UCSD-AML1 (cell line): ENCODE measurements around the gene INO80D.
"Not testable (repeated sequence)": the region's sequence is repeated elsewhere in the genome, so short reads cannot be mapped to it uniquely, and the experiment has no call there.

Source experiments
- DNase-seq: peaks from one replicate; lab custom pipeline; 2025; ENCODE audit not compliant: unreplicated experiment; lab: John Stamatoyannopoulos, UW

The INO80D gene

GRCh38 chr2:206083602-206084438 is 2.2 kb downstream of the INO80D start:
- no peak for DNase-seq

- no peak for DNase-seq
Measured at GRCh38 chr2:206082298-206082843, 3.6 kb downstream of the INO80D start.

DNA sequence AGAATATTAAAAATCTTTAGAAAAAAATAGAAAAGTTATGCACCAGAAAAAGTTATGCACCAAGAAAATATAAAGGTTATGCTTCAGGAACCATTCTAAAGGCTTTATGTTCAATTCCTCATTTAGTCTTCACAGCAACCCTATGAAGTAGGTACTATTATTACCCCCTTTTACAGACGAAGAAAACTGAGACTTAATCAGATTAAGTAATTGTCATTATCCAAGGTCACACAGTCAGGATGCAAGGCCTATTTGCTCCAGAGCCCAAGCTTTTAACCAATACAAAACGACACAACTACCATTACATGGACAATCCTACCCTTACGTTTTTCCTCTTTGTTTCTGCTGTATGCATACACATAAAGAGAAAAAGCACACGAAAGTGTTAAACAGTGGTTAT is 5.0 kb downstream of the INO80D start:
- no peak for DNase-seq

DNA sequence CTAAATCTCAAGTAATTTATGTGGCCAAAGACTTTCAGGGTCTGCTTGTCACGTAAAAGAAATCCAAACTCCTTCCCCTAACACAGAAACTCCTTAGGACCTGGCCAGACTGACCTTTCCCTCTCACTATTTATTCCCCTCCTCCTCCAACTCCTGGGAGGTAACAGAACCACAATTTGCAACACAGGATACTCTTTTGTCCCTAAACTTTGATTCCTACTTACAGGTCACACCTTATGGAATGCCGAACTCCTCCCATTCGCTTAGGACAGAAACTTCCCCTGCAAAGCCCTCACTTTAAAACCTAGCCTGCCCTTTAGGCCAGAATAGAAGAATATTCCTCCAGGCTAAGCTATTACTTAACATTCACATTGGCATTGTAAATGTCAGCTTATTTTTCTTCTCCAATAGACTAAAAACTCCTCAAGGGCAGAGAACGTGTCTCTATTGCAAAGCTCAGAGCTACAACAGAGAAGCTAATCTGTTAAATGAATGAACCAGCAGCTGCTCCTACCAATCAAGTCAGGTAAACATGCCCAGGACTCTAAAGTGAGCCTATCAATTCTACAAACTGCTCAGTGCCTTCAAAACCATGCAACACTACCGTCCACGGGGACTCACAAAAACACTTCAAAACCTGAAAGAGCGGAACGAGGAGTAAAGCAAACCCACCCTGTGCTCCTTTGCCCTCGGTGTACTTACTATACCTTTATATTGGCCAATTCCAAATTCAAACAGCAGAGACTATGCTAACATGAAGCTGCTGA is 6.1 kb downstream of the INO80D start:
- no peak for DNase-seq

DNA sequence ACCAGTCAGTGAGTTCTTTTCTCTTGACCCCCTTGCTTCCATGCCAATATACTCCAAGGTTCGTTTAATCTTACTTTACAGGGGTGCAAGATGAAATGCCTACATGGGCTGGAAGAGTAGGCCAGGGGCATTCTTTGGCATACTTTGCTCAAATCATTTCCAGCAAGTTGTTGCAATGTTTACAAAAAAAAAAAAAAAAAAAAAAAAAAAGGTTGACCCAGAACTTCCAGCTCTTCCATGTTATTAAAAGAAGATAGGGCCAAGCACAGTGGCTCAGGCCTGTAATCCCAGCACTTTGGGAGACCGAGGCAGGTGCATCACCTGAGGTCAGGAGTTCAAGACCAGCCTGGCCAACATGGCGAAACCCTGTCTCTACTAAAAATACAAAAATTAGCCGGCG is 8.1 kb downstream of the INO80D start:
- not testable (repeated sequence) for DNase-seq

DNA sequence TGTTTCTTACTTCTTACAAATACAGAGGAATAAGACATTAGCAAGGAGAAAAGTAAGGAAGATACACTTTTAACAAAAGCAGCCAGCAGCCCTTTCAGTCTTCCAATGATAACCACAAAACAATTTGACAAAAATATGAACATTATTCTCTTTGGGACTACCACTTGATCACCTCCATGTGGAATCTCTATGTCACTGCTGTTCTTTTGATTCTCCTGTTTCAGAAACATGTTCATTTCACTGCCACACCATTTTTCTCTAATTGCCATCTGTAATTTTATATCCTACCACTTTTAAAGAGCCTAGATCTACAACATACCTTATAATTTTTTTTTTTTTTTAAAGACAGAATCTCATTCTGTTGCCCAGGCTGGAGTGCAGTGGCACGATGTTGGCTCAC is 10.9 kb downstream of the INO80D start:
- DNase-seq: no peak

DNA sequence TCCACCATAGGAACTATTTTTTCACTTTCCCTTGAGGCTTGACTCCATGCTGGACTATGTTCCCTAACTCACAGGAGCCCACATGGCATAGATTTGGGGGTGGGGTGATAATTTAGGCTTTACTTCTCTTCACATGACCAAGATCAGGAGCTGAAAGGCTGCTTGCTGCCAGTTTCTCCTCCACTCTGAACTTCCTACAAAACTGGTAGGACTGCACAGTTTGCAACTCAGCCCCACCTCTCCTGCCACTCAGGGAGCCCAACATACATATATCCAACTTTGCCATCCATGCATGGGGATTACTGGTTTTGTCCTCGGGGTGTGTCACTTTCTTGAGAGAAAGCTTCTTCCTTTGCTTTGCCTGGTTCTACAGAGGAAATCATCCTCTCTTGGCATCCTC is 14.2 kb downstream of the INO80D start:
- DNase-seq: no peak

- DNase-seq: no peak
Measured at GRCh38 chr2:206069417-206069816, 16.6 kb downstream of the INO80D start.

DNA sequence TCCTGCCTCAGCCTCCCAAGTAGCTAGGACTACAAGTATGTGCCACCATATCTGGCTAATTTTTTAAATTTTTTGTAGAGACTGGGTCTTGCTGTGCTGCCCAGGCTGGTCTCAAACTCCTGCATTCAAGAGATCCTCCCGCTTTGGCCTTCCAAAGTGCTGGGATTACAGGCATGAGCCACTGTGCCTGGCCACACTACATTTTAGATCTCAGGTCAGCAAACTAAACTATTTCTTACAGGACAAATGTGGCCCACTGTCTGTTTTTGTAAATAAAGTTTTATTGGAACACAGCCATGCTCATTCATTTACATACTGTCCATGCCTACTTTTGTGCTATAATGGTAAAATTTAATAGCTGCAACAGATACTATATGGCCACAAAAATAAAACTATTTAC is 17.8 kb downstream of the INO80D start:
- DNase-seq: no peak

- DNase-seq: no peak
Measured at GRCh38 chr2:206064077-206064476, 21.9 kb downstream of the INO80D start.

GRCh38 chr2:206063635-206064034 is 22.3 kb downstream of the INO80D start:
- no peak for DNase-seq

- no peak for DNase-seq
Measured at GRCh38 chr2:206062724-206063123, 23.2 kb downstream of the INO80D start.

DNA sequence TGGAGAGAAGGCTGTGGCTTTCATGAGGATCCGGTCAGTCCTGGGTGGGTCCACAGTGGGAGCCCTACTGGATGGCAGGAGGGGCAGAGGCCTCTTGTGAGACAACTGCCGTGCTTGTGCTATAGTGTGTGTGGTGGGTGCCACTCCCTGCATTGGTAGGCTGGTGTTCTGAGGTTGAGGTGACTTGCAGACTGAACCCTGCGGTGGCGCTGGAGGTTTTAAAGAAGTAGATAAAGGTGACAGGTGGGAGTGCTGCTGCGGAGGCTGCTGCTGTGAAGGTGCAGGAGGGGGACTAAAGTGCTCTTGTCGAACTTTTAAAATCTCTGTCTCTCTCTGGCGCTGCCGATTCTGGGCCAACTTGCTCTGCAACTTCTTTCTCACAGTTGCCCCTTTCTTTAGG is 29.7 kb downstream of the INO80D start:
- no peak for DNase-seq

DNA sequence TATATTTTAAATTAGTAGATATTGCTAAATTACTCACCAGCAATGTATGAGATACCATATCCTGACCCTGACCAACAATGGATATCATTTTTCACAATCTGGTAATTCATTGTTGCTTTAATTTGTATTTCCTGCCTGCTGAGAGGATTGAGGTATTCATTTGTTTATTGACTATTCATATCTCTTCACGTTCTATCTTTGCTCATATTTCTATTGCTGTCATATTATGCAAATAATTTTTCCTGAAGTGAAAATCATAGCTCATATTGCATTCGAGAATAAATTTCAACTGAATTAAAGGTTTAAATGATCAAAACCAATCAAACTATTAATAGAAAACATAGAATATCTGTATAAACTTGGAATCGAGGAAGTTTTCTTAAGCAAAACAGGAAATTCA is 31.0 kb downstream of the INO80D start:
- no peak for DNase-seq

- no peak for DNase-seq
Measured at GRCh38 chr2:206051912-206052311, 34.1 kb downstream of the INO80D start.

GRCh38 chr2:206049392-206049791 is 36.6 kb downstream of the INO80D start:
- no peak for DNase-seq

DNA sequence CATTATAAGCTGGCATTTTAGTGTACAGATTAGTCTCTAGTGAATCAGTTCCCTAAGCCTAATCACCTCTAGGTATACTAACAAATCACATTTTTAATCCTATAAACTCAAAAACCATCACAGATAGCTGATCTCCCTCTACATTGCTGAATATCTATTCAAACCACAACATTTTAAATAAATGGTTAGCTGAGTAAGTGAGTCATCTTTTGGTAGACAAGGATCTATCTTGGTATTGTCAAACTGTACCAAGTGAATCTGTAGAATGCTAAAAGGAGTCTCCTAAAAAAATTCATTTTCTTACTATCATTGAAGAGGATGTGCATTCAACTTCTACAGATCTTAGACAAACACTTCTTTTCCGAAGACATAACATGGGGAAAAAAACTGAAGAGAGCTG is 40.7 kb downstream of the INO80D start:
- DNase-seq: no peak

DNA sequence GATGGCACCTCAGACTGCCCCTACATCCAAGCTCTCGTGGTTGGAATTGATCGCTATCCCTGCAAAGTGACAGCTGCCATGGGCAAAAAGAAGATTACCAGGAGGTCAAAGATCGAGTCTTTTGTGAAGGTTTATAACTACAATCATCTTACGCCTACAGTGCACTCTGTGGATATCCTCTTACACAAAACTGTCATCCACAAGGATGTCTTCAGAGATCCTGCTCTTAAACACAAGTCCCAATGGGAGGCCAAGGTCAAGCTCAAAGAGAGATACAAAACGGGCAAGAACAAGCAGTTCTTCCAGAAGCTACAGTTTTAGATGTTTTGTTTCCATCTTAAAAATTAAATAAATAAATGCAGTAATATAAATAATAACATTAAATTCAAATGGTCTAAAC is 45.4 kb downstream of the INO80D start:
- DNase-seq: no peak

DNA sequence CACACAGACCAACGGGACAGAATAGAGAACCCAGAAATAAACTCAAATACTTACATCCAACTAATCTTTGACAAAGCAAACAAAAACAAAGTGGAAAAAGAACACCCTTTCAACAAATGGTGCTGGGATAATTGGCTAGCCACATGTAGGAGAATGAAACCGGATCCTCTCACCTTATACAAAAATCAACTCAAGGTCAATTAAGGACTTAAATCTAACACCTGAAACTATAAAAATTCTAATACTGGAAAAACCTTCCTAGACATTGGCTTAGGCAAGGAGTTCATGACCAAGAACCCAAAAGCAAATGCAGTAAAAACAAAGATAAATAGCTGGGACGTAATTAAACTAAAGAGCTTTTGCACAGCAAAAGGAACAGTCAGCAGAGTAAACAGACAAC is 50.6 kb downstream of the INO80D start:
- DNase-seq: not testable (repeated sequence)

GRCh38 chr2:206033452-206033851 is 52.5 kb downstream of the INO80D start:
- not testable (repeated sequence) for DNase-seq

DNA sequence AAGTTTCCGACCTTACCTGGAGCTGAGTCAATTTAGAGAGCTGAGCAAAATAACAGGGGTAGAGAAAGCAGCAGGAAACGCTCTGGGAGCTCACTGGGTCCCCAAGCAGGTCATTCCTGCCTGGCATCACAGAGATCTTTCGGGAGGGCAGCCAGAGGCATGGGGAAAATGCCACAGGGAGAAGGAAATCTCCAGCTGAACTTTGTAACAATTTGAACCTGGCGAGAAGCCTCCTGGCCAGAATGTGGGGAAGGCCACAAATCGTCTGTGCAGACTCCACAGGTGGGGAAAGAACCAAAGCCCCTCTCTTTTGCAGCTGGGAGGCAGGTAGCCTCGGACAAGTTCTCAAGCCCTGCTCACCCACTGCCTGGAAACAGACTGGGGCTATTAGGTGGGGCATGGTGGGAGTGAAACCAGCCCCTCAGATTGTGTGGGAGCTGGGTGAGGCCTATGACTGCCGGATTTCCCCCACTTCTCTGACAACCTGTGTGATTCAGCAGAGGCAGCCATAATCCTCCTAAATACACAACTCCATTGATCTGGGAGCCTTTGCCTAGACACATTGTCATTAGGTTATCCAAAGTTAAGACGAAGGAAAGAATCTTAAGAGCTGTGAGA is 53.9 kb downstream of the INO80D start:
- DNase-seq: no peak
